HG02623 (cell line): ENCODE data around the gene PPP3CA.
"Not testable (repeated sequence)": the region's sequence is repeated elsewhere in the genome, so short reads cannot be mapped to it uniquely, and the experiment has no call there.

Experiments
- ATAC-seq: cut with Tn5 transposase; IDR thresholded peaks from one replicate; pipeline ENCODE4 v1.9.1; 2021; ENCODE audit warnings: moderate library complexity; ENCODE audit not compliant: unreplicated experiment

Gene PPP3CA

DNA sequence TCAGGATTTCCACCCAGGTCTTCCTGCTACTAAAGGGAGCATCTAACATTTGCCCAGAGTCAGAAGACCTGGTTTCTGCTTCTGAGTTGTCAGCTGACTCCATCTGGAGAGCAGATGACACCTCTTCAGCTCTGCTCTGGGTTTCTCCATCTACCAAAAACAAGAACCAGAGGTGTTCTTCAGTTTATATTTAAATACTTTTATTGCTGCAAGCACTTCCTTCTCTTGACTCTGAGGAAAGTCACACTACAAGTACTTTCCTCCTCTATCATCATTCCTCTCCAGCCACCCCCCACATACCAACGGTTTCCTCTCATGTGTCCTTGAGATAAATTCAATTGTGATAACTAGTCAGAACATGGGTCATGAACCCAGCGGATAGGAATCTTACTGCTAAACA lies 88.4 kb downstream of the PPP3CA start:
- no peak for ATAC-seq

DNA sequence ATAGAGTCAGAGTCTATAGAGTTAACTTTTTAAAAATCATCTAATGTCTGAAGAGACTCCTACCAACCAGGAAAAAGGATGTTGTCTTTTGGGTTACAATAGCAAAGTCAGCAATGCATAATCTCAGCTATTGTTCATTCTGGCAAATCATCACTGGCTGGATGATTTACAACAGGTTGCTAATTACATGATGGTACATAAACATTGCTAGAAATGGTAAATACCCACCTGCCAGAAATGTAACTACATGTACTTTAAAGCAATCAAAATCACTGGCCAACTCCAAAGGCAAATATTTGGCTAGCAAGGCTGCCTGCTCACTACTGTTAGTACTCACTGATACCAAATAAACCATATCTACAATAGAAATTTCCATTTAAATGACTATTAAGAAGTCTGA lies 91.1 kb downstream of the PPP3CA start:
- ATAC-seq = no peak

DNA sequence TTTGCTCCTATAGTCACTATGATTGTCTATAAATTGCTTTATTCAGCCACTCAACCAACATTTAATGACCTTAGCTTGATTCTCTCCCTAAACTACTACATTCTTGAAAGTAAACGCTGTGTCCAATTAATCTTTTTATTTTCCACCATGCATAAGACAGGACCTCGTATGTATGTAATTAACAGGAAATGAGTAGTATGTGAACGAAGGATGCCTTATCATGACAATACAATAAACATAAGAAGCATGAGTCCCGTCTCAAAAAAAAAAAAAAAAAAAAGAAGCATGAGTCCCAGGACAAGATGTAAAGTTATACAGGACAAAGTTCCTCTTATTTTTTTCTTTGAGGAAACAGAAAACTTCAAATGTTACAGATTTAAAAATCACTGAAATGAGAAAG lies 92.5 kb downstream of the PPP3CA start:
- no peak for ATAC-seq

DNA sequence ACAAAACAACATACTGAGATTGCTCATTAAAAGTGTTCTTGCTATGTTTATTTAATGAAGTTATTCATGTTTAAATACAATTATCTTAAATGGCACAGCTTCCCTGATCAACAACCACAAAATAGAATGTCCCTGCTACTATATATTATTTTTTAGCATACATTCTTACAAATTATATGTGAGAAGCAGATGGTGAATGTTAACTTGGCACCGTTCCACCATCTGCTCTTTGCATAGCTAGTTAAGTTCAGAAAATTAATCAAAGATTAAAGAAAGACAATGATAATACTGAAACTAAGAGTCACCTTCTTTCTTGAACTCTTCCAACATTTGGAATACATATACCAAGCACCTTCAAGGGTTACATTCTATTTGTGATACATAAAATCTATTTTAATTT lies 94.2 kb downstream of the PPP3CA start:
- no peak for ATAC-seq

DNA sequence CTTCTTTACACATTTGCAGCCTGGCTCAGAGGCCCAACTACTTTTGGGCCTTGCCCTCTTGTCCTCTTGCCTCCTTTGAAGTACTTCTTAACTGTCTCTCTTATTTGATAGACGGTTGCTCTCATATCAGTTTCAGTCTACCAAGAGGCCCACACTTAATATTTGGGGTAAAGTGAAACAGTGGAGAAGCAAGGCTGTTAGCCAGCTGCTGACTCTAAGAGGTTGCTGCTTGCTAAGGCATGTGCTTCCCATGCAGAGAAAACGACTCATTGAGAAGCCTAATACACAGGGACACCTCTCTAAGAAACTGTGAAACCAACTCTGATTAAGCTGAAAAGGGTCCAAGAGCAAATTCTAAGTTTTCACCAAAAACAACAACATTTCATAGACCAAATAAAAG lies 94.6 kb downstream of the PPP3CA start:
- no peak for ATAC-seq

DNA sequence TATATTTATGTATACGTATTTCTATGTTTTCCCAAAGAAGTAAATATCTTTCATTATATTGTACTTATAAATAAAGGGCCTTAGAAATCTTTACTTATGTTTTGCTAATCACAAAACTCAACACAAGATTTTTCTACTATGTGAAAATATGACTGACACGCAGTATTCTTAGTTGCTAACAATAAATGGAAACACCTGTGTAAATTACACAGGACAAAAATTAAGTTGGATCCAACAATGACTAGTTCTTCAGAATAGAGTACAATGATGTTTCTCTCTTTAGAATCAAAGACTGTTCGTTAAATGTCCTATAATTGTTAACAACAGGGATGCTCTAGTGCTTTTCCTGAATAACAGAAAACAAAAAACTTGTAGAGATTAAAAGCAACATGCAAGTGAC lies 96.1 kb downstream of the PPP3CA start:
- ATAC-seq = no peak

DNA sequence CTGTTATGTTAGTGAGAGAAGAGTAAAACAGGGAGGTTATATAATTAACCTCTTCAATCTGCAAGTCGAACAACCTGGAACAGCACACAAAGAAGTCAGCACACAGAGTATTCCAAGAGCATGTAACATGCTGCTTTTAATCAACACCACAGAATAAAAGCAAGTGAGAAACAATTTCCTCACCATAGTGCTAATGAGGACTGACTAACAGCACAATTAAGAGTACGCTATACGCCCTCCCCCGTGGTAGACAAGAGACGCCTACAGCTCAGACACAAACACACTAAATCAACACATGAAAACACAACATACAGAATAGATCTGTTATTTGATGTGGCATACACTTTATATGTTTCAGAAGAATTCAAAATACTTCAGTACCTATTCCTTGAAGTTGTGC lies 103.0 kb downstream of the PPP3CA start:
- no peak for ATAC-seq

DNA sequence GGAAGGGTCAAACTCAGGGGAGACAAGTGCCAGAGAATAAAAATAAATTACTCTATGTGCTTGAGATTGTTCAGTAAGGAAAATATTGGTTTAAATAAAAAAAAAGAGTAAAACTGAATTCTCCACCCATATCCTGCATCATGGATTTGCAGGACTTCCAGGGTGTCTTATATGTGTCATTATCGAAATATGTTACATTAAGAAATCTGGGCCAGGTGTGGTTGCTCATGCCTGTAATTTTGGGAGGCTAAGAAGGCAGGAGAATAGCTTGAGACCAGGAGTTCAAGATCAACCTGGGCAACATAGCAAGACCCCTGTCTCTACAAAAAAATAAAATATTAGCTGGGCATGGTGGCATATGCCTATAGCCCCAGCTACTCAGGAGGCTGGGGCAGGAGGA lies 104.9 kb downstream of the PPP3CA start:
- ATAC-seq = no peak

DNA sequence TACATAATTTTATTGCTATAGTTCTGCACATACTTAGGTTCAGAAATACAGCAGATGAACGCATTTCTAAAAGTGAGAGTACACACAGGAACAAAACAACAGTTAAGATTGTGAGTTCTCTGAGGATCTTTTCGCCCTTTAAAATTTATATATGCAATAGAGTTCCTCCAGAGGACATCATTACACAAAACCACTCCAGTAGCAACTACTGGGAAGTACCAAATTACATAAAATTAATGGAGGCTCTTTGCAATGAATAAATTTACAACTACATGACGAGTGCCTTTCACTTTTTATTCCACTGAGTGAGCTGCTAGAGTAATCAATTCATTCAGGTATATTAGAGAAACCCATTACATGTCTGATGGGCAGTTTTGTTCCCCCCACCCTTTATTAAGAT lies 107.2 kb downstream of the PPP3CA start:
- no peak for ATAC-seq

DNA sequence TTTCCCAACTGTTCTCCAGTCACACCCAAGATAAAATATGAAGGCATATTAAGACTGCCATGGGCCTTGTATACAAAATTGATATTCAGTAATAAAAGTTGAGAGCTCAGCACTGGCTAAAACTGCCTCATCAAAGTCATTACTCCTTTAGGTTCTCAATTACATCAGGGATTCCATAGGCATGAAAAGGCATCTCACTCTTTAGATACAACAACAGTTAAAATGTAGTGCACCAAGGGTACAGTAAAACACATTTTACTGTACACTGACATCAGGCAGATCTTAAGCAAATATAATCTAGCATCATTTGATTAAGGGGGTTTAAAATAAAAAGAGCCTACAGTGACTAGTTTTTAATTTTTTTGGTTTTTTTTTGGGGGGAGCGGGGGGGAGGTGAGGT lies 107.7 kb downstream of the PPP3CA start:
- ATAC-seq = no peak

DNA sequence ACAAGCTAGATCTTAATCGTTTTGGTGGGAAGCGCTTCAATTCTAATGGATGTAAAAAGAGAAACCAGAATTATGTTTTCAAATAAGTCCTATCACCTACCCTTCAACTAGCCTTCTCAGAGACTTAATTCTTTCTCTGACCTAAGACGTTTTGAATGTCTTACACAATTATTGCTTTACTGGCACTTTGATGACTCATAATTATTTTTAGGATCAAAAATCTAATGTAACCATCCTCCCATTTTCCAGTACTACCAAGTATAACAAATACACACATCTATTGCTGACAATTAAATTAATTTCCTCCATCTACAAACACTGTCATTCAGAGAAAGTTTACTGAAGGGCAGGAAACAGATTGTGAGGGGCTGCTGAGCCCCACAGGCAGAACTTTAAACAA lies 108.6 kb downstream of the PPP3CA start:
- no peak for ATAC-seq

DNA sequence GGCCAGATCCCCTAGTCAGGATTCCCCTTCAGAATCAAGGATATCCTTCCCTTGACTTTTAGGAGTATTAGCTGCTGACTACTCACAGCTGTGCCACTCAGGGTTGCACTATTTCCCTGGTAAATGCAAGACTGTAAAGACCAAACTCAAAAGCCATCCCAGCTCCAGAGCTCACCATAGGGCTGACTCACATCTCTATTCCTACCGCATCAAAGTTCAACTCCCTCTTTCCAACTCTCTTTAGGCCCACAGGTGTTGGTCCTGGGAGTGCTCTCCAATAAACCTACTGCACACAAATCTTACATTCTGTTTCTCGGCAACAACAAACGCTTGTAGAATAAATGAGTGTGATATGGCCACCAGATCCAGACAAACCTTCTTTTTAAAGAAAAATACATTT lies 109.6 kb downstream of the PPP3CA start:
- no peak for ATAC-seq

DNA sequence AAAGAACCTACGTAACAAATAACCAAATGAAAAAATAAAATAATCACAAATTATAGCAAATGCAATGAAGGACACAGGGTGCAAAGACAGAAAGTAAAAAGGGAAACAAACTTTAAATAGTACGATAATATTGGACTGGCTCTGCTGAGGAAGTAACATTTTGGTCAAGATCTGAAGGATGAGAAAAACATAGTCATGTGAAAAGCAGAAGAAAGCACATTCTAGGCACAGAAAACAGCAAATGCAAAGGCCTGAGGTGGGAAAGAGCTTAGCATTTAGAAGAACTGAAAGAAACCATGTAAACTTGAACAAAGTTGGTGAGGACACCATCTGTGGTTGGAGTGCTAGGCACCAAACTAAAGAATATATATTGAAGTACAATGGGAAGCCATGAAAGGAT lies 111.2 kb downstream of the PPP3CA start:
- no peak for ATAC-seq

DNA sequence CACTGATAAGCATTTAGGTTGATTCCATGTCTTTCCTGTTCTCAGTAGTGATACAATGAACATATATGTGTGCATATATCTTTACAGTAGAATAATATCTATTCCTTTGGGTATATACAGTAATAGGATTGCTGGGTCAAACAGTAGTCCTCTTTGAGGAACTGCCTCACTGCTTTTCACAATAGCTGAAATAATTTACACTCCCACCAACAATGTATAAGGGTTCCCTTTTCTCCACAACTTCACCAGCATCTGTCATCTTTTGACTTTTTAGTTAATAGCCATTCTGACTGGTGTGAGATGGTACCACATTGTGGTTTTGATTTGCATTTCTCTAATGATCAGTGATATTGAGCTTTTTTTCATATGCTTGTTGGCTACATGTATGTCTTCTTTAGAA lies 113.2 kb downstream of the PPP3CA start:
- ATAC-seq = not testable (repeated sequence)

DNA sequence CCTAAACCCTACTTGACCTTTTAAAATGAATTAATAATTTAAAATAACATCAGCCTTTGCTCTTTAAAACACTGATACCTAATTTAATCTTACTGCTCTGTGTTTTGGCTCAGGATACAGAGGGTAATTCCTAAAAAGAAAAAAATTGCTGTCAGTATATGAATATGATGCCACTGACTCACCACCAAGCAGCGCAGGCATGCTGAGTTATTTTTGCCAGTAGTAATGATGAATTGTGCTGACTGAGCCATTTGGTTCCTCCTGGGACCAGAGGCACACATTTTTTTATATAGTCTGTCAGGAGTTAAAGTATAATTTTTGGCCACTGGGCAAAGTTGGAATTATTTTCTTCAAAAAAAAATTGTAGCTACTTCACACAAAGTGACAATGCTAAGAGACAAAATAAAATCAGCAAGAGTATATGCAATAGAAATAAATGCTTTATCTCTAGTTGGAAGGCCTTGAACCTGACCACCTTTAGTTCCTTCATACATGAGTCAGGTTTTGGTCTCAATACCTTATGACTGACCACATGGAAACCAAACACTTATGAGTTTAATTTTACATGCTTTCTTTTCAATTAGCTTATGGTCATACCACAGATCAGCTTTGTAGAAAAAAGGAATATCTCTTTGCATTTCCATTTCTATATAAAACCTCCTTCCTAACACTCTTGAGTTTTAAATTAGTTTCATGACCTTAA lies 115.1 kb downstream of the PPP3CA start:
- no peak for ATAC-seq

DNA sequence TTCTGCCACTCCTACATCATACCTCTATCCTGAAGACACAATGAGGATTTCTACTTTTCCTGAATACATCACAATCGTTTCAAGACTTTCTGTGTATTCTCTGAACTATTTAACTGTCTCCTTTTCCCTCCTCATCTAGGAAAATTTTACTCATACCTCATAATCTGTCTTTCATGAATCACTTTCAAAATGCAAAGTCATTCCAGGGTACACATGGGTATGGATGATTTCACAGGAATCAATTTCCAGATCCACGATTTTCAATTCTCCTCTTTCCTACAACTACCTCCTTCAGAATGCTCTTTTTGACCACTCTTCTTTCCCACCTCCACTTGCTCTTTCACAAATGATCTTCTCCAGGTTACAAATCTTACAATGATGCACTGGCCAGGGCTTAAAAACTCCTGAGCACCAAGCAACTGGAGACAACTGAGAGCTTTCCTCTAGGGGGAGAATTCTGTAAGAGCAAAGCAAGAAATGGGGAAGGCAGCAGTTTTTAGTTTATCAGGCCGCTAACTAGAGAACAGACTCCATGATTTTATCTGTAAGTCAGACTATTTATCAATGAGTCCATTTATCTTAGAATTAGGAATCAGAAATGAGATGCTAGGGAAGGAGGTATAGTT lies 116.4 kb downstream of the PPP3CA start:
- no peak for ATAC-seq

DNA sequence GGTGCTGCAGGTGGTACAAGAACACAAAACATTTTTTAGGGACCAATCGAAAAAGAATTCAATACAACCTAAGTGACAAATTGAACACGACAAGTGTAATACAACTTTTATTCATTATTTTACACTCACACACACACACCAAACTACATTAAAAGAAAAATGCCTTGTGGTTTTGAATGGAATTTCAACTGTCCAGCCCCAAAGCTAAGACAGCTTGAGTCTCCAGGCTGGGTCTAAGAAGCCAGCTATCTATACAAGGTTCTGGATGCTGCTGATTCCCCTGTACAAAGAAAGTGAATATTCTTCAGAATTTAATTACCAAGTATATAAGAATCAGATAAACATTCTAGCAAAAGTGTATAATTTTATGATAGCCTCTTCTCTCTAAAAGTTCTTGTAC lies 118.2 kb downstream of the PPP3CA start:
- ATAC-seq = no peak

DNA sequence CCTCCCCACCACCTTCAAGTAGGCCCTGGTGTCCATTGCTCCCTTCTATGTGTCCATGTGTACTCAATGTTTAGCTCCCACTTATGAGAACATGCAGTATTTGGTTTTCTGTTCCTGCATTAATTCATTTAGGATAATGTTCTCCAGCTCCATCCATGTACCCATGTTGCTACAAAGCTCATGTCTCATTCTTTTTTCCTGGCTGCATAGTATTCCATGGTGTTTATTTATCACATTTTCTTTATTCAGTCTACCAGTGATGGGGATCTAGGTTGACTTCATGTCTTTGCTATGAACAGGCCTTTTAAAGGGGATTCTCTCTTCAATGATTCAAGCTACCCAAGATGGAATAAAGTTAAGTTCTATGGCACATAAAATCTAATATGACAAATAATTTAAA lies 119.6 kb downstream of the PPP3CA start:
- ATAC-seq = no peak

DNA sequence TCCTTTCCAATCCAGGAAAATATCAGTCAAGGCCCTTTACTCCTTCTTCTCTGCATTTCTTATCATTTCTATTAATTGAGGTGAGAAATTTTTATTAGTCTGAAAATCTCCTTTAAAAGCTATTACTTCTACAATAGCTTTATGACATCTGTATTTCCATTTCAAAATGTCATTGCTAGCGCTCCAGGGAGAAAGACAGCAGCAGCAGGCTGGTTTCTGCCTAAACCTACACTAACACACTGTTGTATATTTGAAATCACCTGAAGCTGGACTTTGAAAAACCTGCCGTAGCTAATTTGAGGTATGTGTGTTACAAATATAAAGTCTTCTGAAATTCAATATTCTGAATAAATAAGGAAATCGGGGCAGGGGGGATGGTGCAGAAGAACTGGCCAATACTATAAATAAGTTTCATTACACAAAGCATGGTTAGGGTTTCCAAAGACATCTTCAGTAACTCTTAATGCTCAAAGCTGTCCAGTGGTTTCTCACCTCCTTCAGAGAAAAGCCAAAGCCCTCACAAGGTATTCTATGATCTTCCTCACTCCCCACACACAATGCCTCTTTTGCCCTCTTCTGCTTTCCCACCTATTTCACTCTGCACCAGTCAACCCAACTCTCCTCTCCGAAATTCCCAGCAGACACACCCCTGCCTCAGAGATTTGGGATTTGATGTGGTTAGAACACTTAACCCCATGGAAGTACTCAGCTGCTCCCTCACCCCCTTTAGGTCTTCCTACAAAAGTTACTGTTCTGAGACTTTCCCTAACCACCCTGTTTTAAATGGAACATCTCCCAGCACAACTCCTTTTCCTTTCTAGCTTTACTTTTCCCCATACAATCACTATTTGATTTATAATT lies 122.7 kb downstream of the PPP3CA start:
- no peak for ATAC-seq

DNA sequence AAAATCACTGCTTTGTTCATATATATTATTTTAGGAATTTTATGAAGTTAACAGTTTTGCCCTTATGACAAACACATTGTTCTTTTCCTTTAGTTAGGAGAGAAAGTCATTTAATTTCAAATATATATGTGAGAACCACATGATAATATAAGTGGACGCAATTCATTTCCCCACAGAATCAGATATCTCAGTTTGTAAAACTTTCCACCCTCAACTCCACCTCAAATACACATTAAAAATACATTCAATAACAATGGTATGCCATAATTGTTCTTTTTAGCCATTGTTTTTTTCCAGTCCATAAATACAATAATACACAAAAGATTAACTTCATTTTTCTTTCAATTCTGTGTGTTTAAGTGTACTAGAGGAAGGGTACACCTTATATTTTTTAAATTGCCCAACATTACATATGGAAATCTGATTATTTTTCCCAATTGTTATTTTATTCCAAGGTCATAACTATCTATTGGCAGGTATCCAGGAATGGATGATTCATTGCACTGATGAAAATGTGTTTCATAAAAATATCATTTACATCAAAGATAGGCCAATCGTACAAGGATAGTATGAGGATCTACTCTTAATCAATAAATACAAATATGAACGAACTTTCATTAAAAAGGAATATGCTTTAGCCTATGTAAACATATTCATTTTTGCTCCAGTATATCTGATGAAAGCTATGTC lies 125.0 kb downstream of the PPP3CA start:
- no peak for ATAC-seq

DNA sequence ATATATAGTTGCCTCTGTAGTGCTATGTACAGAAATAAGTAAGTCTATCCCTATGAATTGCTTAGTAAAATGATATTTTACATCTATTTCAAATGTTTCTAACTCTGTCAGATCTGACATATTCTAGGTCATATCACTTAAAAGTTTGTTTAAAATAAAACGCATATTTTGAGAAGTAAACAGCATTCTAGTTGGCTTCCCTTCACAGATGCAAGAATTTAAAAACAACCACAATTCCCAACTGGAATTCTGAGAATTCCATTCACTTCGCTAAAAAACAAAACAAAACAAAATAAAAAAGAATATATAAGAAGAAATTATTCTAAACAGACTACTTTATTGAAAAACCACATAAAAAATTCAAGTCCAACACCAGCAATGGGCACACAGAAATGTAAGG lies 126.0 kb downstream of the PPP3CA start:
- ATAC-seq = no peak

DNA sequence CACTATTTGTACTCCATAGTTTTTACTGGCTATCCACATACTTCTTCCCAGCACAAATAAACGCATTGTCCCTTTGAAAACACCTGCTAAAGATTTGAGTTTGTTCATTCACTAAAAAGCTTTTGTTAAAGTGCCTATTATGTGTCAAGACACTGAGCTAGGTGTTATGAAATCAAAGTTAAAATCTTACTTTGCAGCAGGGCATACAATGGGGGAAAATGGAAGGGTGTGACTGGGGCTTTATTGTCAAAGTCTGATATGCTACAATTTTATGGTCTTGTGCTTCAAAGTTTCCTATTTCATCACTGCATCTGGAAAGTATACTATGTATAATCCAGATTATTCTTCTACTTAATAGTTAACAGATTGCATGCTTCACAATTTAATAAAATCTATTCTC lies 128.4 kb downstream of the PPP3CA start:
- ATAC-seq = no peak
